ENCODE results near the gene NTN1. TPM values are rescaled to one million over a fixed set of nuclear protein-coding genes. Genes with fewer than 3 reads are reported as not detected.

The NTN1 gene
- total RNA-seq, 2 experiments from 2014 or later, result not detected

DNA sequence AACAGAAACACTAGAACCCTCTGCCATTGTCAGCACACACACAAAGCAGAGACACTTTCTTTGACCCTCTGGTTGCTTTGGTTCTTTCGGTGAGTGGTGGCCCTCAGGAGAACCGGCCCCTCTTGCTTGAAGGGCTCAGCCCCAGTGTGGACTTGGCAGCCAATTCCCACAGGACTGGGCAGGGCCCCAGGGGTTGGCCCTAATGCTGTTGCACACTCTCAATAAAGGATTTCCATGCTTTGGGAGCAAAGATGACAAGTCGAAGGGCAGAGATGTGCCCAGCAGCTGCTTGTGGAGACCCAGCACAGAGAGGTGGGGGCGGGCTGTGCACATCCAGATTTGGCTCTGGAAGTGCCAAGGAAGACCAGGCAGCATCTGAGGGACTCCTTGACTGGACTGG, 149.0 kb downstream of the NTN1 start:
- intact Hi-C loops (cut with micrococcal nuclease; ENCODE audit: unreplicated experiment), result no loop called here
- Histone ChIP-seq H3K9me2 (ENCODE audit: insufficient read depth, low read length) (no peaks in the 10 kb centered on the region), H3K4me3 (ENCODE audit: low read depth, low read length, poor library complexity, severe bottlenecking) (no peak overlapping the region), H3K4me2 (ENCODE audit: low read length) (no peak overlapping the region), H3K36me3 (ENCODE audit: insufficient read depth, low read length) (no peaks in the 10 kb centered on the region), H4K20me1 (ENCODE audit: insufficient read depth, low read length) (no peaks in the 10 kb centered on the region), H2AFZ (ENCODE audit: low read length) (no peak overlapping the region), H3K79me2 (ENCODE audit: insufficient read depth, low read depth, low read length) (no peaks in the 10 kb centered on the region), H3K27ac (ENCODE audit: low read depth, low read length, poor library complexity, severe bottlenecking) (no peak overlapping the region), H3K9me3 (ENCODE audit: low read length) (no peaks in the 10 kb centered on the region), H3K4me1 (ENCODE audit: insufficient read depth, low read length, poor library complexity, severe bottlenecking) (no peaks in the 10 kb centered on the region)
- POLR2A ChIA-PET, result no interaction called here
- CTCF ChIA-PET (ENCODE audit: unreplicated experiment), result no interaction called here
- TF ChIP-seq, protein P1, sequence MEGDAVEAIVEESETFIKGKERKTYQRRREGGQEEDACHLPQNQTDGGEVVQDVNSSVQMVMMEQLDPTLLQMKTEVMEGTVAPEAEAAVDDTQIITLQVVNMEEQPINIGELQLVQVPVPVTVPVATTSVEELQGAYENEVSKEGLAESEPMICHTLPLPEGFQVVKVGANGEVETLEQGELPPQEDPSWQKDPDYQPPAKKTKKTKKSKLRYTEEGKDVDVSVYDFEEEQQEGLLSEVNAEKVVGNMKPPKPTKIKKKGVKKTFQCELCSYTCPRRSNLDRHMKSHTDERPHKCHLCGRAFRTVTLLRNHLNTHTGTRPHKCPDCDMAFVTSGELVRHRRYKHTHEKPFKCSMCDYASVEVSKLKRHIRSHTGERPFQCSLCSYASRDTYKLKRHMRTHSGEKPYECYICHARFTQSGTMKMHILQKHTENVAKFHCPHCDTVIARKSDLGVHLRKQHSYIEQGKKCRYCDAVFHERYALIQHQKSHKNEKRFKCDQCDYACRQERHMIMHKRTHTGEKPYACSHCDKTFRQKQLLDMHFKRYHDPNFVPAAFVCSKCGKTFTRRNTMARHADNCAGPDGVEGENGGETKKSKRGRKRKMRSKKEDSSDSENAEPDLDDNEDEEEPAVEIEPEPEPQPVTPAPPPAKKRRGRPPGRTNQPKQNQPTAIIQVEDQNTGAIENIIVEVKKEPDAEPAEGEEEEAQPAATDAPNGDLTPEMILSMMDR (conservative IDR thresholded peaks at IDR 0.05; ENCODE audit: low read length), result no peak
- no peak for TF ChIP-seq EZH2phosphoT487 (IDR thresholded peaks at IDR 0.05; ENCODE audit: borderline replicate concordance, low read depth, low read length)
- BruUV-seq (replicated peaks), result no TSS peak
- DNase-seq (ENCODE audit: low spot score), result no peak

DNA sequence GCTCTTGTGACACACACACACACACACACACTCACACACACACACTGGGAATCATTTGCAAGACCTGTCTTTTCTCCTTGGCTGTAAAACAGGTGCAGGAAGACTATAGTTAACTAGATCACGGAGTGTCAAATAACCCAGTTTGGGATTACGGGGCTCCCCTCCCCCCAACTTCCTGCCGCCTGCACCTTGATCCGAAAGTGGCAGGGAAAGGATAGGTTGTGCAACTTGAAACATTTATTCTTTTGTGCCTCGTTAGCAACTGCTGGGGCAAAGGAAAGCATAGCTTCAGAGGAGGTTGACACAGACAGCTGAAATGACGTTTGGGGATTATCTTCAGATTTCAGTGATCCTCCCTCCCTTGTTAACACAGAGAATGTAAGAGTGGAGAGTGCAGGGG, 149.5 kb downstream of the NTN1 start:
- DNase-seq (ENCODE audit: low spot score), result no peak
- Histone ChIP-seq H4K20me1 (ENCODE audit: insufficient read depth, low read length) (no peaks in the 10 kb centered on the region), H3K9me3 (ENCODE audit: low read length) (no peaks in the 10 kb centered on the region), H3K4me1 (ENCODE audit: insufficient read depth, low read length, poor library complexity, severe bottlenecking) (no peaks in the 10 kb centered on the region), H3K79me2 (ENCODE audit: insufficient read depth, low read depth, low read length) (no peaks in the 10 kb centered on the region), H2AFZ (ENCODE audit: low read length) (no peak overlapping the region), H3K4me3 (ENCODE audit: low read depth, low read length, poor library complexity, severe bottlenecking) (no peak overlapping the region), H3K36me3 (ENCODE audit: insufficient read depth, low read length) (no peaks in the 10 kb centered on the region), H3K27ac (ENCODE audit: low read depth, low read length, poor library complexity, severe bottlenecking) (no peak overlapping the region), H3K9me2 (ENCODE audit: insufficient read depth, low read length) (no peaks in the 10 kb centered on the region), H3K4me2 (ENCODE audit: low read length) (no peak overlapping the region)
- intact Hi-C loops (cut with micrococcal nuclease; ENCODE audit: unreplicated experiment), result no loop called here
- ChIA-PET POLR2A (interaction anchor here (0.6 kb wide), 1 partner anchor 177 kb away, joined by 3 read pairs; no protein-coding TSS in a partner anchor), CTCF (ENCODE audit: unreplicated experiment) (no interaction called here)
- BruUV-seq (replicated peaks), result no TSS peak
- TF ChIP-seq, protein P1 (conservative IDR thresholded peaks at IDR 0.05; ENCODE audit: low read length), result no peak
- no peak for TF ChIP-seq EZH2phosphoT487 (IDR thresholded peaks at IDR 0.05; ENCODE audit: borderline replicate concordance, low read depth, low read length)

DNA sequence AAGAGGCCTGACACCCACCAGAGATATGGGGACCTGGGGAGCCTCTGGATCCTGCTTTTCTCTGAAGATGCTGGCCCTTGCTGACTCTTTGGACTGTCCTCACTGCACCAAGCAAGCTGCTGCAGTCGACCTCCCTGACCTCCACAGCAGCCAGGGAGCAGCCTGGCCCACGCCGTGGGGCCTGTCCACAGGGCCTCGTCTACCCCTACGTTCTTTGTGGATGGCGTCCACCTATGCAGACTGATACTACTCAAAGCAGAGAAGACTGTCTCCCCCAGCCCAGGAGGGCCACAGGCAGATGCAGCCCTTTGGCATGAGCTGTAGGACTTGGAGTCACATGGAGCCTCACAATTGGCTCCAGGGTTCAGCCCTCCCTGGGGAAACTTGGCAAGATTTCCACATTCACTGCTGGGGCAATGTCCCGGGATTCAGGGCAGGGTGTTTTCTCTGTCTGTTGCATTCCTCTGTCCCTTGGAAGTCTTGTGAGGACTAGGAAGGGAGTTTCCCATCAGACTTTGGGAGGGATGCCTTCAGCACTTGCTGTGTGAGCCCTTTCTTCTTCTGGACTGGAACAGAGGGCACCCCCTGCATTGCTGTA, 152.2 kb downstream of the NTN1 start:
- H3K4me1 ChIP-seq (ENCODE audit: insufficient read depth, low read length, poor library complexity, severe bottlenecking), result no peaks in the 10 kb centered on the region
- H3K27ac ChIP-seq (ENCODE audit: low read depth, low read length, poor library complexity, severe bottlenecking), result no peak overlapping the region
- no peak for DNase-seq (ENCODE audit: low spot score)
- H2AFZ ChIP-seq (ENCODE audit: low read length), result no peak overlapping the region
- H3K9me2 ChIP-seq (ENCODE audit: insufficient read depth, low read length), result no peaks in the 10 kb centered on the region
- no peak overlapping the region for H3K4me2 ChIP-seq (ENCODE audit: low read length)
- no peaks in the 10 kb centered on the region for H3K36me3 ChIP-seq (ENCODE audit: insufficient read depth, low read length)
- intact Hi-C loops (cut with micrococcal nuclease; ENCODE audit: unreplicated experiment), result no loop called here
- no TSS peak for BruUV-seq (replicated peaks)
- H3K9me3 ChIP-seq (ENCODE audit: low read length), result no peaks in the 10 kb centered on the region
- no peak overlapping the region for H3K4me3 ChIP-seq (ENCODE audit: low read depth, low read length, poor library complexity, severe bottlenecking)
- H3K79me2 ChIP-seq (ENCODE audit: insufficient read depth, low read depth, low read length), result no peaks in the 10 kb centered on the region
- TF ChIP-seq, protein P1 (conservative IDR thresholded peaks at IDR 0.05; ENCODE audit: low read length), result no peak
- TF ChIP-seq EZH2phosphoT487 (IDR thresholded peaks at IDR 0.05; ENCODE audit: borderline replicate concordance, low read depth, low read length), result no peak
- no peaks in the 10 kb centered on the region for H4K20me1 ChIP-seq (ENCODE audit: insufficient read depth, low read length)
- CTCF ChIA-PET (ENCODE audit: unreplicated experiment), result no interaction called here
- POLR2A ChIA-PET, result no interaction called here

Measured in OCI-LY7 (cell line).